Activated CD4-positive, CD25-positive, alpha-beta regulatory T cell treated with anti-CD3 and anti-CD28 coated beads, Interleukin-2, amount 50 U/mL, for 24 hours (primary cell): ENCODE data around the gene OLIG2.

Experiments
- ATAC-seq, 2 donors: fragments of 150-1000 bp; cut with Tn5 transposase; one replicate each; pipeline ENCODE4 v1.10.0; 2021; ENCODE audit warnings: mild to moderate bottlenecking in 1 of 2, moderate library complexity in 1 of 2

Gene OLIG2

GRCh38 chr21:33020558-33021100 is 5.1 kb upstream of the OLIG2 start:
- ATAC-seq, result peak in 1 of 2 donors; percentile 6

DNA sequence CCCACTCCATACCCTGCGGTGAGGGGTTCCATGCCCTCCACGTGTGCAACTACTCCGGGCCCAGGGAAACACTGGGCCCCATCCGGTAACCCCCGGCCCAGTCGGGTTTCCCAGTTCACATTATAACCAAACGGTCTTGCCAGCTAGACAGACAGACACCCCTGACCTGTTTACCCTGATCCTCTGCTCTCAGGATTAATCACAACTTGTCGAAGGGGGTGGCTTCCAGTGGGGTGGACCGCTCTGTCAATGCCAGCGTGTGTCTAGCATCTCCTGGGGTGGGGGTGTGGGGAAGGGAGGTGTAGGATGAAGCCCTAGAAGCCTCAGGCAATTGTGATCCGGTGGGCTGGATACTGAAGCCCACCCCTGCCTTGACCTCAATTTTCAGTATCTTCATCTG is 4.6 kb upstream of the OLIG2 start:
- no peak for ATAC-seq

- ATAC-seq, result no peak
These were observed 4.1 kb upstream of the OLIG2 start for GRCh38 chr21:33021667-33022066.

DNA sequence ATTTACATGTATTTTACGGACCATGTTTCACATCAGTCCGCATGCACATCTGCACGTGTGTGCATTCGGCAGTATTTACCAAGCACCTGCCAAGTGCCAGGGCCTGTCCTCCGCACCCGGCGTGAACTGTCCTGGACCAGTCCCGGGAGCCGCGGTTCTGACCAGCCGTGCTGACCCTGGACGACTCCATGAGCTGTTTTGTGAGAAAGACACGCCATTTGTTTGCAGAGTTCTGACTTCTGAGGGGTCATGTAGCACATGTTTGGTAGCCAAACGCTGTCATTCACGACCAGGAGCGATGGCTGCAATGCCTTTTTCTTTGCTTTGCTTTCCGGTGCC is 3.3 kb upstream of the OLIG2 start:
- ATAC-seq, result no peak

- ATAC-seq, result no peak
These were observed 2.7 kb upstream of the OLIG2 start for GRCh38 chr21:33022828-33023573.

GRCh38 chr21:33023574-33024200 is 2.0 kb upstream of the OLIG2 start:
- no peak for ATAC-seq

DNA sequence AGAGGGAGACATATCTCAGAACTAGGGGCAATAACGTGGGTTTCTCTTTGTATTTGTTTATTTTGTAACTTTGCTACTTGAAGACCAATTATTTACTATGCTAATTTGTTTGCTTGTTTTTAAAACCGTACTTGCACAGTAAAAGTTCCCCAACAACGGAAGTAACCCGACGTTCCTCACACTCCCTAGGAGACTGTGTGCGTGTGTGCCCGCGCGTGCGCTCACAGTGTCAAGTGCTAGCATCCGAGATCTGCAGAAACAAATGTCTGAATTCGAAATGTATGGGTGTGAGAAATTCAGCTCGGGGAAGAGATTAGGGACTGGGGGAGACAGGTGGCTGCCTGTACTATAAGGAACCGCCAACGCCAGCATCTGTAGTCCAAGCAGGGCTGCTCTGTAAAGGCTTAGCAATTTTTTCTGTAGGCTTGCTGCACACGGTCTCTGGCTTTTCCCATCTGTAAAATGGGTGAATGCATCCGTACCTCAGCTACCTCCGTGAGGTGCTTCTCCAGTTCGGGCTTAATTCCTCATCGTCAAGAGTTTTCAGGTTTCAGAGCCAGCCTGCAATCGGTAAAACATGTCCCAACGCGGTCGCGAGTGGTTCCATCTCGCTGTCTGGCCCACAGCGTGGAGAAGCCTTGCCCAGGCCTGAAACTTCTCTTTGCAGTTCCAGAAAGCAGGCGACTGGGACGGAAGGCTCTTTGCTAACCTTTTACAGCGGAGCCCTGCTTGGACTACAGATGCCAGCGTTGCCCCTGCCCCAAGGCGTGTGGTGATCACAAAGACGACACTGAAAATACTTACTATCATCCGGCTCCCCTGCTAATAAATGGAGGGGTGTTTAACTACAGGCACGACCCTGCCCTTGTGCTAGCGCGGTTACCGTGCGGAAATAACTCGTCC is 1.3 kb upstream of the OLIG2 start:
- ATAC-seq, result no peak

DNA sequence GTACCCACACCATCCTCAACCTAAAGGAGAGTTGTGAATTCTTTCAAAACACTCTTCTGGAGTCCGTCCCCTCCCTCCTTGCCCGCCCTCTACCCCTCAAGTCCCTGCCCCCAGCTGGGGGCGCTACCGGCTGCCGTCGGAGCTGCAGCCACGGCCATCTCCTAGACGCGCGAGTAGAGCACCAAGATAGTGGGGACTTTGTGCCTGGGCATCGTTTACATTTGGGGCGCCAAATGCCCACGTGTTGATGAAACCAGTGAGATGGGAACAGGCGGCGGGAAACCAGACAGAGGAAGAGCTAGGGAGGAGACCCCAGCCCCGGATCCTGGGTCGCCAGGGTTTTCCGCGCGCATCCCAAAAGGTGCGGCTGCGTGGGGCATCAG is 638 bp upstream of the OLIG2 start:
- no peak for ATAC-seq

- no peak for ATAC-seq
These were observed 716 bp downstream of the OLIG2 start for GRCh38 chr21:33026443-33026858.

DNA sequence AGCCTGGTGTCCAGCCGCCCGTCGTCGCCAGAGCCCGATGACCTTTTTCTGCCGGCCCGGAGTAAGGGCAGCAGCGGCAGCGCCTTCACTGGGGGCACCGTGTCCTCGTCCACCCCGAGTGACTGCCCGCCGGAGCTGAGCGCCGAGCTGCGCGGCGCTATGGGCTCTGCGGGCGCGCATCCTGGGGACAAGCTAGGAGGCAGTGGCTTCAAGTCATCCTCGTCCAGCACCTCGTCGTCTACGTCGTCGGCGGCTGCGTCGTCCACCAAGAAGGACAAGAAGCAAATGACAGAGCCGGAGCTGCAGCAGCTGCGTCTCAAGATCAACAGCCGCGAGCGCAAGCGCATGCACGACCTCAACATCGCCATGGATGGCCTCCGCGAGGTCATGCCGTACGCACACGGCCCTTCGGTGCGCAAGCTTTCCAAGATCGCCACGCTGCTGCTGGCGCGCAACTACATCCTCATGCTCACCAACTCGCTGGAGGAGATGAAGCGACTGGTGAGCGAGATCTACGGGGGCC is 1.2 kb downstream of the OLIG2 start:
- ATAC-seq, result no peak

DNA sequence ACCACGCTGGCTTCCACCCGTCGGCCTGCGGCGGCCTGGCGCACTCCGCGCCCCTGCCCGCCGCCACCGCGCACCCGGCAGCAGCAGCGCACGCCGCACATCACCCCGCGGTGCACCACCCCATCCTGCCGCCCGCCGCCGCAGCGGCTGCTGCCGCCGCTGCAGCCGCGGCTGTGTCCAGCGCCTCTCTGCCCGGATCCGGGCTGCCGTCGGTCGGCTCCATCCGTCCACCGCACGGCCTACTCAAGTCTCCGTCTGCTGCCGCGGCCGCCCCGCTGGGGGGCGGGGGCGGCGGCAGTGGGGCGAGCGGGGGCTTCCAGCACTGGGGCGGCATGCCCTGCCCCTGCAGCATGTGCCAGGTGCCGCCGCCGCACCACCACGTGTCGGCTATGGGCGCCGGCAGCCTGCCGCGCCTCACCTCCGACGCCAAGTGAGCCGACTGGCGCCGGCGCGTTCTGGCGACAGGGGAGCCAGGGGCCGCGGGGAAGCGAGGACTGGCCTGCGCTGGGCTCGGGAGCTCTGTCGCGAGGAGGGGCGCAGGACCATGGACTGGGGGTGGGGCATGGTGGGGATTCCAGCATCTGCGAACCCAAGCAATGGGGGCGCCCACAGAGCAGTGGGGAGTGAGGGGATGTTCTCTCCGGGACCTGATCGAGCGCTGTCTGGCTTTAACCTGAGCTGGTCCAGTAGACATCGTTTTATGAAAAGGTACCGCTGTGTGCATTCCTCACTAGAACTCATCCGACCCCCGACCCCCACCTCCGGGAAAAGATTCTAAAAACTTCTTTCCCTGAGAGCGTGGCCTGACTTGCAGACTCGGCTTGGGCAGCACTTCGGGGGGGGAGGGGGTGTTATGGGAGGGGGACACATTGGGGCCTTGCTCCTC is 1.9 kb downstream of the OLIG2 start:
- no peak for ATAC-seq

DNA sequence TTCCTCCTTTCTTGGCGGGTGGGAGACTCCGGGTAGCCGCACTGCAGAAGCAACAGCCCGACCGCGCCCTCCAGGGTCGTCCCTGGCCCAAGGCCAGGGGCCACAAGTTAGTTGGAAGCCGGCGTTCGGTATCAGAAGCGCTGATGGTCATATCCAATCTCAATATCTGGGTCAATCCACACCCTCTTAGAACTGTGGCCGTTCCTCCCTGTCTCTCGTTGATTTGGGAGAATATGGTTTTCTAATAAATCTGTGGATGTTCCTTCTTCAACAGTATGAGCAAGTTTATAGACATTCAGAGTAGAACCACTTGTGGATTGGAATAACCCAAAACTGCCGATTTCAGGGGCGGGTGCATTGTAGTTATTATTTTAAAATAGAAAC is 2.5 kb downstream of the OLIG2 start:
- ATAC-seq, result no peak

DNA sequence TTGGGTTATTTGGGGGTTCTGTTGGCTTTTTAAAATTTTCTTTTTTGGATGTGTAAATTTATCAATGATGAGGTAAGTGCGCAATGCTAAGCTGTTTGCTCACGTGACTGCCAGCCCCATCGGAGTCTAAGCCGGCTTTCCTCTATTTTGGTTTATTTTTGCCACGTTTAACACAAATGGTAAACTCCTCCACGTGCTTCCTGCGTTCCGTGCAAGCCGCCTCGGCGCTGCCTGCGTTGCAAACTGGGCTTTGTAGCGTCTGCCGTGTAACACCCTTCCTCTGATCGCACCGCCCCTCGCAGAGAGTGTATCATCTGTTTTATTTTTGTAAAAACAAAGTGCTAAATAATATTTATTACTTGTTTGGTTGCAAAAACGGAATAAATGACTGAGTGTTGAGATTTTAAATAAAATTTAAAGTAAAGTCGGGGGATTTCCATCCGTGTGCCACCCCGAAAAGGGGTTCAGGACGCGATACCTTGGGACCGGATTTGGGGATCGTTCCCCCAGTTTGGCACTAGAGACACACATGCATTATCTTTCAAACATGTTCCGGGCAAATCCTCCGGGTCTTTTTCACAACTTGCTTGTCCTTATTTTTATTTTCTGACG is 3.1 kb downstream of the OLIG2 start:
- ATAC-seq, result no peak

DNA sequence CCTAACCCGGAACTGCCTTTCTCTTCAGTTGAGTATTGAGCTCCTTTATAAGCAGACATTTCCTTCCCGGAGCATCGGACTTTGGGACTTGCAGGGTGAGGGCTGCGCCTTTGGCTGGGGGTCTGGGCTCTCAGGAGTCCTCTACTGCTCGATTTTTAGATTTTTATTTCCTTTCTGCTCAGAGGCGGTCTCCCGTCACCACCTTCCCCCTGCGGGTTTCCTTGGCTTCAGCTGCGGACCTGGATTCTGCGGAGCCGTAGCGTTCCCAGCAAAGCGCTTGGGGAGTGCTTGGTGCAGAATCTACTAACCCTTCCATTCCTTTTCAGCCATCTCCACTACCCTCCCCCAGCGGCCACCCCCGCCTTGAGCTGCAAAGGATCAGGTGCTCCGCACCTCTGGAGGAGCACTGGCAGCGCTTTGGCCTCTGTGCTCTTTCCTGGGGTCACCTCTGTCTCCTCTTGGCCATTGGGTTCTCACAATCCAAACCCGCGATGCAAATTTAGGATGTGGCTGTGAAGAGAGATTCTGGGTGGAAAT is 3.7 kb downstream of the OLIG2 start:
- ATAC-seq, result no peak

GRCh38 chr21:33029975-33030461 is 4.3 kb downstream of the OLIG2 start:
- no peak for ATAC-seq

DNA sequence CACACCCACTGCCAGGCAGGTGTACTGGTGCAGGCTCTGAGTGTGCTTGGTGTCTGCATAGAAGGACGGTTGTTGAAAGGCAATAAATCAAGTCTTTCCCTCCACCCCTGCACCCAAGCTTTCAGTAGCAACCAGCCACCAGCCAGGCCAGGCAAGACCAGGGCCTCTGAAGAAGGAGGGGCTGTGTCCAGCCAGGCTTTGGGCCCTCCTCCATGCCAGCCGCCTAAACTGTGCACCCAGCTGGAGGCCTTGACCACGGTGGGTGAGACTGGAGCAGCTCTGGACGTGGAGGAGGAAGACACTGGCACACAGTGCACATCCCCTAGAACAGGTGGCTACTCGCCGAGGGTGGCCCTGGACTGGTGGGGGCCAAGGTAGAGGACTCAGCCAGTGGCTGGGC is 4.9 kb downstream of the OLIG2 start:
- no peak for ATAC-seq

GRCh38 chr21:33031152-33031911 is 5.6 kb downstream of the OLIG2 start:
- ATAC-seq, result no peak

- ATAC-seq, result no peak
These were observed 6.8 kb downstream of the OLIG2 start for GRCh38 chr21:33032434-33033047.

GRCh38 chr21:33033094-33033951 is 7.6 kb downstream of the OLIG2 start:
- ATAC-seq, result no peak
